G401 (cell line): ENCODE data around the gene NT5DC3. TPM values are rescaled to one million over a fixed set of nuclear protein-coding genes. Genes with fewer than 3 reads are reported as not detected.
"Not testable (repeated sequence)": the region's sequence is repeated elsewhere in the genome, so short reads cannot be mapped to it uniquely, and the experiment has no call there.

Source experiments
- DNase-seq: peaks from one replicate; pipeline ENCODE4 v3.0.0-alpha.2; 2015; ENCODE audit warnings: low spot score
- in situ Hi-C: cut with HindIII; loops from 2 replicates; pipeline ENCODE4 v1.10.0; 2016; ENCODE audit warnings: low sequenced_read_pairs, mixed read lengths
- total RNA-seq: library from RNA; depleted of rRNA; stranded (reverse); fragments of >200 nt; shearing (Covaris generic); gene quantifications from 2 replicates; pipeline ENCODE4 v1.2.3, GENCODE V29; 2014

NT5DC3 gene
- total RNA-seq, 1 experiment from 2014 or later, result 7.6 TPM

DNA sequence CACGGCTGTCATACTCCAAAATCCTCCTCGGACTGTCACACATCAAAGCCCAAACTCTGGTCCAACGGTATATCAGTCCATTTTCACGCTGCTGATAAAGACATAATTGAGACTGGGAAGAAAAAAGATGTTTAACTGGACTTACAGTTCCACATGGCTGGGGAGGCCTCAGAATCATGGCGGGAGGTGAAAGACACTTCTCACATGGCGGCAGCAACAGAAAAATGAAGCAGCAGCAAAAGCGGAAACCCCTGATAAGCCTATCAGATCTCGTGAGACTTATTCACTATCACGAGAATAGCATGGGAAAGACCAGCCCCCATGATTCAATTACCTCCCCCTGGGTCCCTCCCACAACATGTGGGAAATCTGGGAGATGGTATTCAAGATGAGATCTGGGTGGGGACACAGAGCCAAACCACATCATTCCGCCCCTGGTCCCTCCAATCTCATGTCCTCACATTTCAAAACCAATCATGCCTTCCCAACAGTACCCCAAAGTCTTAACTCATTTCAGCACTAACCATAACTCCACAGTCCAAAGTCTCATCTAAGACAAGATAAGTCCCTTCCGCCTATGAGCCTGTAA is 5.2 kb downstream of the NT5DC3 start:
- DNase-seq, in situ Hi-C loops: not testable (repeated sequence)

DNA sequence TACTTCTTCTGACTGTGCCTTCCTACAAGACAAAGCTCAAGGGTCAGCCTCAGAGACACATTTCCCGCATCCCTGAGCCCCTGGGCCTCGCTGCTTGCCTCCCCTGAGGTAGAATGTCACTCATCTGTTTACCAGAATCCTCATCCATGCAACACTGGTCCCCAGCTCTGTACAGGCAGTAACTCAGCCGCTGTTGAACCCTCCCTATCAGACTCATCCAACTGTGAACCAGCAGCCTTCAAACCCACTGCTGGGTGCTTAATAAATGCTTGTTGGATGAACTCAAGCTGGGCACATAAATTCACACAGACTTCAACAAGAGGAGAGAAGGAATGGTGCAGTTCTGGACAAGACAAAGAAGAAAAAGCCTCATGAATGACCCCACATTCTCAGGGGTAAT is 6.1 kb downstream of the NT5DC3 start:
- in situ Hi-C loops, result no loop called here
- no peak for DNase-seq

GRCh38 chr12:103833891-103834290 is 7.1 kb downstream of the NT5DC3 start:
- no peak for DNase-seq
- in situ Hi-C loops, result no loop called here

- in situ Hi-C loops, result no loop called here
- DNase-seq, result no peak
Observed at GRCh38 chr12:103833095-103833775, 7.8 kb downstream of the NT5DC3 start.

- in situ Hi-C loops, result no loop called here
- DNase-seq, result no peak
Observed at GRCh38 chr12:103832048-103832997, 8.7 kb downstream of the NT5DC3 start.

DNA sequence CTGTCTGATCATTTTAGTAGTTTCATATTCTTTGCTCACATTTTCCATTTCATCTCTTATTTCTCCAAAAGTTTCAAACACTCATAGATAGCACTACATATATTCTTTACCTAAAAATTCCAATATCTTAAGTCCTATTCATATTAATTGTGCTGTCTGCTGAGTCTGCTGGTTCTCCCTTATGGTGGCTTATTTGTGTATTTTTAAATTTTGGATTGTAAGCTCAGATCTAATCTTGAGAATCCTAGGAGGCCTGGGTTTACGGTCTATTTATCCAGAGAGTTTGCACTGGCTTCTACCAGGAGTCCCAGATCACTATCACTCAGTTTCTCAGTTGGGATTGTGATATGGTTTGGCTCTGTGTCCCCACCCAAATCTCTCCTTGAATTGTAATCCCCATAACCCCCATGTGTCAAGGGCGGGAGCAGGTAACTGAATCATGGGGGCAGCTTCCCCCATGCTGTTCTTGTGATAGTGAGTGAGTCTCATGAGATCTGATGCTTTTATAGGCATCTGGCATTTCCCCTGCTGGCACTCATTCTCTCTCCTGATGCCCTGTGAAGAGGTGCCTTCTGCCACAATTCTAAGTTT is 10.2 kb downstream of the NT5DC3 start:
- in situ Hi-C loops, result no loop called here
- no peak for DNase-seq

- in situ Hi-C loops, result no loop called here
Observed at GRCh38 chr12:103830025-103830725, 10.9 kb downstream of the NT5DC3 start.

GRCh38 chr12:103829092-103829491 is 11.9 kb downstream of the NT5DC3 start:
- in situ Hi-C loops, result no loop called here

More at GRCh38 chr12:103830025-103830725, 10.9 kb downstream of the NT5DC3 start:
- DNase-seq, result no peak

GRCh38 chr12:103827911-103828391 is 13.1 kb downstream of the NT5DC3 start:
- no peak for DNase-seq
- in situ Hi-C loops, result no loop called here

More at GRCh38 chr12:103829092-103829491, 11.9 kb downstream of the NT5DC3 start:
- no peak for DNase-seq

DNA sequence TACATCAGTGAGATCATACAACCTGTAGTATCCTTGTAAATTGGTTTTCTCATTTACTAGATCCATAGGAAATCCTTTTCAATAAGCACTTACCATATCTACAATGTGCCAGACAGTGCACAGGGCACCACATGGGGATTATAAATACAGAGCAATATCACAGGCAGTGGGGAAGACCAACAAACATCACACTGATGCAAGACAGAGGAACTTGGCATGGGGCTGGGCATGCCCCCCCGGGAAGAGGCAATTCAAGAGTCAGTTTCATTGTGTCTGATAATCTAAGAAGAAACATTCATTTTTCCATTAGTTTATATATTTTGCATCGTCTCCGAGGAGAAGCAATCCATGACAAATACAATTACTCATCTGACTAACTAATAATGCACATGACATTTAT is 16.2 kb downstream of the NT5DC3 start:
- in situ Hi-C loops, result no loop called here
- DNase-seq, result no peak

DNA sequence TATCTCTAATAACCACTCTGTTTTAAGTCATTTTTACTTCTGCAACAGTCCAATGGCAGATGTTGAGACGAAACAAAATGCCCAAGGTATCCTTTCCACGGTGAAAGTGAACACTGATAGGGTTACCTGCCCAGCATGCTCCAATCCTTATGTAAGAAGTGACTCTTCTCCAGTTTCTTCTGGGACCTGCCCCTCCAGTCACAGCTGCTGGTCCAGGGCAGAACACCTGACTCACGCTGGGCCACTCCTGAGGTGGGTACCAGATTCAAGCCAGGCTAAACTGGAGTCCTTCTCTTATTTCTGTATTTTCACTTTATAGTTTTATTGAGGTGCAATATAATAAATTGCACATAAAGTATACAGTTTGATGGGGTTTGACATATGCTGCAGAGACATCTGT is 16.7 kb downstream of the NT5DC3 start:
- DNase-seq, result no peak
- in situ Hi-C loops, result no loop called here

DNA sequence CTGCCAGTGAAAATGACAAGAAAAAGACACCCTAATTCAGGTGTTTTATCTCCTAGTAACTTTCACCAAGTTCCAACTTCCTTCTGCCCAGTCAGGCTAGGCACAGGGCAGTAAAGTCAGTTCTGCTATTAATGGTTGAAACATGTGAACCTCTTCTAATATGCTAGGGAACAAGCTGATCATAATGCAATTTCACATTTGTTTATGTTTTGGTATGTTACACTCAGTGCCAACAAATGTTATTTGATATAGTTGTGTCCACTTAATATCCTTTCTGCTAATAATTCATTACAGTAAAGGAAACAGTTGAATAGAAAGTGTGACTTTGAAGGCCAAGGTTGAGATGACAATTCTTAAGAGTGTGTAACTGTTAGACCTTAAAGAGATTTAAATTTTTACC is 17.2 kb downstream of the NT5DC3 start:
- in situ Hi-C loops, result no loop called here
- no peak for DNase-seq

DNA sequence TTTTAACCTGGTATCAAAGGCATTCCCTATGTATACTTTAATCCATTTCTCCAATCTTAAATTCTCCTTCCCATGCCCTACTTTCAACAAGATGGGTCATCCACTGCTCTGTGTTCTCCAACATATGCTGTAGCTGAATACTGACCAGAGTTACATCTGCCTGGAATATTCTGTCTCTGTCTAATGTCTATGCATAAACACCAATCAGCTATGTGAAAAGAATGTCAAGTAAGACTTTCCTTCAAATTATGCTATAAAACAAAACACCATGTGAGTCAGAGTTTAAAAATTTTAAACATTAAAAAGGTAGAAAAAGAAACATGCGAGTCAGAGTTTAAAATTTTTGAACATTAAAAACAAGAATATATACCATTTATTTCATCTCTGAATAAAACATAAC is 19.3 kb downstream of the NT5DC3 start:
- in situ Hi-C loops, result no loop called here
- no peak for DNase-seq

- in situ Hi-C loops, result no loop called here
- DNase-seq, result no peak
Observed at GRCh38 chr12:103820881-103821489, 20.0 kb downstream of the NT5DC3 start.

GRCh38 chr12:103820361-103820760 is 20.7 kb downstream of the NT5DC3 start:
- no peak for DNase-seq
- in situ Hi-C loops, result no loop called here

DNA sequence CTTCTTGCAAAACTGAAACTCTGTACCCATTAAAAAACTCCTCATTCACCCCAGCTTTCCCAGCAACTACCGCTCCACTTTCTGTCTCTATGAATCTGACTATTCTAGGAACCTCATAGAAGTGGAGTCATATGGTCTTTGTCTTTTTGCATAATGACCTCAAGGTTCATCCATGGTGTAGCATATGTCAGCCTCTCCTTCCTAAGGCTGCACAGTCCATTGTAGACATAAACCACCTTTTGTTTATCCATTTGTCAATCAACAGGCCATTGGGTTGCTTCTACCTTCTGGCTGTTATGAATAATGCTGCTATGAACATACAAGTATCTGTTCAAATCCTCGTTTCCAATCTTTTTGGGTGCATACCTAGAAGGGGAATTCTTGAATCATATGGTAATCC is 21.1 kb downstream of the NT5DC3 start:
- in situ Hi-C loops, result no loop called here
- DNase-seq, result no peak

GRCh38 chr12:103819312-103819711 is 21.7 kb downstream of the NT5DC3 start:
- no peak for DNase-seq
- in situ Hi-C loops, result no loop called here

DNA sequence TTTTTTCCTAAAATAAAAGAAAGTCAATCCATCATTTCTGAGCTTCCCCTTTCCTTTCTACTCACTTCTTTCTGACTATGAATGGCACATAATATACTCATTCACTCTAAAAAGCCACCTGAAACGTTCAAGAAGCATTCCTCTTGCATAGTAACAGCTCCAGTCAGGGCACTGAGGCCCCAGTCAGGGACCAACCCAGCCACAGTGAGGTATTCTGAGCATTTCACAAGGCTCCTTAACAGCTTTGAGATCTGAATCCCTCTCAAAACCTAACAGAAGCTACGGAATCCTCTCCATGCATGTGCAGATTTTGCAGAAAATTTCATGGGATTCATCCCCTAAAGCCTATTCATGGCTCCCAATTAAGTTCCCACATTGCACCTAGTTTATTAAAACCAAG is 23.2 kb downstream of the NT5DC3 start:
- DNase-seq, result no peak
- in situ Hi-C loops, result no loop called here

- no peak for DNase-seq
- in situ Hi-C loops, result no loop called here
Observed at GRCh38 chr12:103816663-103817062, 24.4 kb downstream of the NT5DC3 start.
